ENCODE measurements around the gene NR4A1. TPM values are rescaled to one million over a fixed set of nuclear protein-coding genes. Genes with fewer than 3 reads are reported as not detected.
A peak's percentile ranks its signal among the peaks of the same experiment; 100 is the strongest.

The NR4A1 gene
- total and polyA plus RNA-seq, 9 of the 15 experiments (the other 6 are each of a cell fraction or from before 2014, with no cell fraction given): 0.07 to 4.7 (median 1.9) TPM; not detected in 1

DNA sequence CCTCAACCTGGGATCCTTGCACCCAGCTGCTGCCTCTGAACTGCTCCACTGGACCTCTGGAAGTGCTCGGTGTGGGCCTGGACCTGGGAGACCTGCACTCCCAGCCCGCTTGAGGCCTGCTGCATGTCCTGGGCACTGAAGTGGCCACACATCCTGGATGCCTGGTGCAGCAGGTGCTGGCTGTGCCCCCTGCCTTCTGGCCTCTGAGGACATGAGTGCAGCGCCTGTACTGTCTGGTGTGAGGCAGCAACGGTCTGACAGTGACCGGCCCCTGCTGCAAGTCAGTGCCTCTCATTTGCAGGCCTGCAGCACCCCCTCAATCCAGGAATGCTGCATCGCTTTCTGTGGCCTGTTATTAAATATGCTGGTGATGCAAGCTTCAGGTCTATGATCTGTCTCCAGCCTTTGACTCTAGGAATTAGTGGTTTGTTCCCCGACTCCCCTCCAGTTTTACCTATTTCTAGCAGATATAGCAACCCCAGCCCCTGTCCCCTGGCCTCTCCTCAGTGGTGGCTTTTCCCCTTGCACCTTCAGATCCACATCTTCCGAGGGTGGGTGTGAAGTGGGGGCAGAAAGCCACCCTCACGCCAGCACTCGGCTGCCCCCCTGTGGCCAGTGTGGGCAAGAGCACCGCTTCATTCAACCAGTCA, 31.9 kb downstream of the NR4A1 start (continued):
- TF ChIP-seq CREBBP (IDR thresholded peaks at IDR 0.05; ENCODE audit: low read depth, low read length) (no peak), FOS (IDR thresholded peaks at IDR 0.05; ENCODE audit: extremely low read depth, insufficient read length) (no peak), ZNF57 (CRISPR knock-in tag; IDR thresholded peaks at IDR 0.05) (no peak), MIER1 (IDR thresholded peaks at IDR 0.05; ENCODE audit: low read depth) (no peak), GATAD2A (IDR thresholded peaks at IDR 0.05) (no peak), ZNF551 (CRISPR knock-in tag; IDR thresholded peaks at IDR 0.05) (no peak), NFRKB (IDR thresholded peaks at IDR 0.05; ENCODE audit: low read depth) (no peak), ERF (CRISPR knock-in tag; IDR thresholded peaks at IDR 0.05) (no peak), WHSC1 (IDR thresholded peaks at IDR 0.05; ENCODE audit: low read length) (no peak), TEAD4 (IDR thresholded peaks at IDR 0.05; ENCODE audit: low read length) (no peak), TEAD4 (CRISPR knock-in tag; IDR thresholded peaks at IDR 0.05; ENCODE audit: borderline replicate concordance) (no peak), CHD4 (IDR thresholded peaks at IDR 0.05; ENCODE audit: insufficient read depth, insufficient replicate concordance, low read depth, low read length, poor library complexity, severe bottlenecking) (no peak), STAG1 (CRISPR knock-in tag; IDR thresholded peaks at IDR 0.05; ENCODE audit: borderline replicate concordance) (peak; percentile 85; the same call in 1 of the 2 replicates), MCM2 (IDR thresholded peaks at IDR 0.05; ENCODE audit: low read depth) (no peak), SAFB (IDR thresholded peaks at IDR 0.05; ENCODE audit: borderline replicate concordance, low read depth, low read length) (no peak), CCAR2 (IDR thresholded peaks at IDR 0.05; ENCODE audit: low read depth, low read length) (no peak), MAFG (tag; conservative IDR thresholded peaks at IDR 0.05) (no peak)
- TF ChIP-seq, protein P1, sequence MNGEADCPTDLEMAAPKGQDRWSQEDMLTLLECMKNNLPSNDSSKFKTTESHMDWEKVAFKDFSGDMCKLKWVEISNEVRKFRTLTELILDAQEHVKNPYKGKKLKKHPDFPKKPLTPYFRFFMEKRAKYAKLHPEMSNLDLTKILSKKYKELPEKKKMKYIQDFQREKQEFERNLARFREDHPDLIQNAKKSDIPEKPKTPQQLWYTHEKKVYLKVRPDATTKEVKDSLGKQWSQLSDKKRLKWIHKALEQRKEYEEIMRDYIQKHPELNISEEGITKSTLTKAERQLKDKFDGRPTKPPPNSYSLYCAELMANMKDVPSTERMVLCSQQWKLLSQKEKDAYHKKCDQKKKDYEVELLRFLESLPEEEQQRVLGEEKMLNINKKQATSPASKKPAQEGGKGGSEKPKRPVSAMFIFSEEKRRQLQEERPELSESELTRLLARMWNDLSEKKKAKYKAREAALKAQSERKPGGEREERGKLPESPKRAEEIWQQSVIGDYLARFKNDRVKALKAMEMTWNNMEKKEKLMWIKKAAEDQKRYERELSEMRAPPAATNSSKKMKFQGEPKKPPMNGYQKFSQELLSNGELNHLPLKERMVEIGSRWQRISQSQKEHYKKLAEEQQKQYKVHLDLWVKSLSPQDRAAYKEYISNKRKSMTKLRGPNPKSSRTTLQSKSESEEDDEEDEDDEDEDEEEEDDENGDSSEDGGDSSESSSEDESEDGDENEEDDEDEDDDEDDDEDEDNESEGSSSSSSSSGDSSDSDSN (IDR thresholded peaks at IDR 0.05; ENCODE audit: borderline replicate concordance in 1 of 2, low read depth in 2 of 2, low read length in 2 of 2): no peak
- TF ChIP-seq, protein P2, sequence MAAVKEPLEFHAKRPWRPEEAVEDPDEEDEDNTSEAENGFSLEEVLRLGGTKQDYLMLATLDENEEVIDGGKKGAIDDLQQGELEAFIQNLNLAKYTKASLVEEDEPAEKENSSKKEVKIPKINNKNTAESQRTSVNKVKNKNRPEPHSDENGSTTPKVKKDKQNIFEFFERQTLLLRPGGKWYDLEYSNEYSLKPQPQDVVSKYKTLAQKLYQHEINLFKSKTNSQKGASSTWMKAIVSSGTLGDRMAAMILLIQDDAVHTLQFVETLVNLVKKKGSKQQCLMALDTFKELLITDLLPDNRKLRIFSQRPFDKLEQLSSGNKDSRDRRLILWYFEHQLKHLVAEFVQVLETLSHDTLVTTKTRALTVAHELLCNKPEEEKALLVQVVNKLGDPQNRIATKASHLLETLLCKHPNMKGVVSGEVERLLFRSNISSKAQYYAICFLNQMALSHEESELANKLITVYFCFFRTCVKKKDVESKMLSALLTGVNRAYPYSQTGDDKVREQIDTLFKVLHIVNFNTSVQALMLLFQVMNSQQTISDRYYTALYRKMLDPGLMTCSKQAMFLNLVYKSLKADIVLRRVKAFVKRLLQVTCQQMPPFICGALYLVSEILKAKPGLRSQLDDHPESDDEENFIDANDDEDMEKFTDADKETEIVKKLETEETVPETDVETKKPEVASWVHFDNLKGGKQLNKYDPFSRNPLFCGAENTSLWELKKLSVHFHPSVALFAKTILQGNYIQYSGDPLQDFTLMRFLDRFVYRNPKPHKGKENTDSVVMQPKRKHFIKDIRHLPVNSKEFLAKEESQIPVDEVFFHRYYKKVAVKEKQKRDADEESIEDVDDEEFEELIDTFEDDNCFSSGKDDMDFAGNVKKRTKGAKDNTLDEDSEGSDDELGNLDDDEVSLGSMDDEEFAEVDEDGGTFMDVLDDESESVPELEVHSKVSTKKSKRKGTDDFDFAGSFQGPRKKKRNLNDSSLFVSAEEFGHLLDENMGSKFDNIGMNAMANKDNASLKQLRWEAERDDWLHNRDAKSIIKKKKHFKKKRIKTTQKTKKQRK (IDR thresholded peaks at IDR 0.05; ENCODE audit: borderline replicate concordance, low read depth, low read length): no peak
- TF ChIP-seq, protein P3, sequence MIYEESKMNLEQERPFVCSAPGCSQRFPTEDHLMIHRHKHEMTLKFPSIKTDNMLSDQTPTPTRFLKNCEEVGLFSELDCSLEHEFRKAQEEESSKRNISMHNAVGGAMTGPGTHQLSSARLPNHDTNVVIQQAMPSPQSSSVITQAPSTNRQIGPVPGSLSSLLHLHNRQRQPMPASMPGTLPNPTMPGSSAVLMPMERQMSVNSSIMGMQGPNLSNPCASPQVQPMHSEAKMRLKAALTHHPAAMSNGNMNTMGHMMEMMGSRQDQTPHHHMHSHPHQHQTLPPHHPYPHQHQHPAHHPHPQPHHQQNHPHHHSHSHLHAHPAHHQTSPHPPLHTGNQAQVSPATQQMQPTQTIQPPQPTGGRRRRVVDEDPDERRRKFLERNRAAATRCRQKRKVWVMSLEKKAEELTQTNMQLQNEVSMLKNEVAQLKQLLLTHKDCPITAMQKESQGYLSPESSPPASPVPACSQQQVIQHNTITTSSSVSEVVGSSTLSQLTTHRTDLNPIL (CRISPR knock-in tag; IDR thresholded peaks at IDR 0.05): no peak
- TF ChIP-seq, protein P4, sequence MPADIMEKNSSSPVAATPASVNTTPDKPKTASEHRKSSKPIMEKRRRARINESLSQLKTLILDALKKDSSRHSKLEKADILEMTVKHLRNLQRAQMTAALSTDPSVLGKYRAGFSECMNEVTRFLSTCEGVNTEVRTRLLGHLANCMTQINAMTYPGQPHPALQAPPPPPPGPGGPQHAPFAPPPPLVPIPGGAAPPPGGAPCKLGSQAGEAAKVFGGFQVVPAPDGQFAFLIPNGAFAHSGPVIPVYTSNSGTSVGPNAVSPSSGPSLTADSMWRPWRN (IDR thresholded peaks at IDR 0.05; ENCODE audit: low read depth): no peak

All from K562 (cell line).